Measurements from ENCODE around the gene TMEM175.

TMEM175 gene

DNA sequence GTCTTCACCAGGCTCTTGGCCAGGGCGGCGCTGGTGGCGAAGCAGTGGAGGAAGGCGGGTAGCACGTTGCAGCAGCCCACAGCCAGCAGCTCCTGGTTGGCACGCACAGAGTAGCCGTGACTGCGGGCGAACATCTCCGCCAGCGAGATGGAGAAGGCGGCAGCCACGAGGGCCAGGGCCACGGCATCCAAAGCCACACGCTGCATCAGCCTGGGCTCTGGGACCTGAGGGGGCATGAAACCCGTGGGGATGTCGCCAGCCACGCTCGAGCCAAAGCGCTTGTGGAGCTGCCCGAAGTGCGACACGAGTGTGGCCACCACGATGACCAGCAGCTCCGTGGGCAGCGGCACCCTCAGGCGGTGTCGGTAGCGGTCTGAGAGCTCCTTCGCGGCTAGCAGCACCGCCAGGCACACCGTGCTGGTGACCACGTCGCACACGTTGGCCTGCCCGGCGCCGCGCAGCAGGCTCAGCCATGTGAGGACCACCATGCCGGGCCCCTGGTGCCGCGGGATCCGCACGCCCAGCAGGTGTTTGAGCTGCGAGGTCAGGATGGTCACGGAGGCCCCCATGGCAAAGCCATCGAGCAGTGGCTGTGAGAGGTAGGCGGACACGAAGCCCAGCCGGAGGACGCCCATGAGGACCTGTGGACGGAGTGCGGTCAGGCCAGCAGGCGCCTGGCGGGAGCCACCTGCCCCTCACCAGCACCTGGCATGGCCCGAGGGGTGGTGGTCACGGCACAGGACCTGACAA lies 57.6 kb downstream of the TMEM175 start:
- no peaks in the 10 kb centered on the region for H3K27me3 ChIP-seq (replicated peaks; ENCODE audit: control insufficient read depth, insufficient read depth, low read length)
- TF ChIP-seq, protein P1, sequence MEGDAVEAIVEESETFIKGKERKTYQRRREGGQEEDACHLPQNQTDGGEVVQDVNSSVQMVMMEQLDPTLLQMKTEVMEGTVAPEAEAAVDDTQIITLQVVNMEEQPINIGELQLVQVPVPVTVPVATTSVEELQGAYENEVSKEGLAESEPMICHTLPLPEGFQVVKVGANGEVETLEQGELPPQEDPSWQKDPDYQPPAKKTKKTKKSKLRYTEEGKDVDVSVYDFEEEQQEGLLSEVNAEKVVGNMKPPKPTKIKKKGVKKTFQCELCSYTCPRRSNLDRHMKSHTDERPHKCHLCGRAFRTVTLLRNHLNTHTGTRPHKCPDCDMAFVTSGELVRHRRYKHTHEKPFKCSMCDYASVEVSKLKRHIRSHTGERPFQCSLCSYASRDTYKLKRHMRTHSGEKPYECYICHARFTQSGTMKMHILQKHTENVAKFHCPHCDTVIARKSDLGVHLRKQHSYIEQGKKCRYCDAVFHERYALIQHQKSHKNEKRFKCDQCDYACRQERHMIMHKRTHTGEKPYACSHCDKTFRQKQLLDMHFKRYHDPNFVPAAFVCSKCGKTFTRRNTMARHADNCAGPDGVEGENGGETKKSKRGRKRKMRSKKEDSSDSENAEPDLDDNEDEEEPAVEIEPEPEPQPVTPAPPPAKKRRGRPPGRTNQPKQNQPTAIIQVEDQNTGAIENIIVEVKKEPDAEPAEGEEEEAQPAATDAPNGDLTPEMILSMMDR (IDR thresholded peaks at IDR 0.05; ENCODE audit: insufficient read depth, low read length, poor library complexity, severe bottlenecking): no peak
- H3K4me3 ChIP-seq (replicated peaks; ENCODE audit: low read depth, low read length): no peak overlapping the region
- no peak for DNase-seq (ENCODE audit: extremely low read depth, insufficient read length)
- H3K36me3 ChIP-seq (ENCODE audit: control insufficient read depth, insufficient read depth, low read length): no peaks in the 10 kb centered on the region; the same call in none of the 2 replicates

DNA sequence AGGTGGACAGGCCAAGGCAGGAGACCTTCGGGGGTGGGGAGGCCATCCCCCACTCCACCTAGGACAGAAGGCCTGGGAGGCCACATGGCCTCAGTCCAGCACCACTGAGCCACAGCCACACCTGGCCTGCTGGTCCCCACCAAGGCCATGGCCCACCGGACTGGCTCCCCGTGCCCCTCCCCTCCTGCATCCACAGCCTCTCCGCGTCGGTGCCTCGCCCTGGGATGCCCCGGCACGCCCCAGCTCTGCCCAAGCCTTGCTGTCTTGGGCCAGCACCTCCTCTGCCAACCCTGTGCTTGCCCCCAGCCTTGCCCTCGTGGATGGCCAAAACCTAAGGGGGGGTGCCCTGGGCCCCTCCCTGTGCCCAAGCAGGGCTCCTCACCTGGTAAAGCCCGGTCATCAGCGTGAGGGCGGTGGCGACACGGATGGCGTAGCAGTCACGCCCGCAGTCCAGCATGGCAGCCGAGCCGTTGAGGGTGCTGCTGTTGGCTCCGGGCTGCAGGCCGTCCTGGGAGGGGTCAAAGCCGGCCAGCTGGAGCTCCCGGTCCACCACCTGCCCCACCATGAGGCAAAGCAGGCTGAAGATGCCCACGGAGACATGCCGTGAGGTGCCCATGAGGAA lies 58.6 kb downstream of the TMEM175 start:
- no peak for DNase-seq (ENCODE audit: extremely low read depth, insufficient read length)
- TF ChIP-seq, protein P1 (IDR thresholded peaks at IDR 0.05; ENCODE audit: insufficient read depth, low read length, poor library complexity, severe bottlenecking): no peak
- H3K4me3 ChIP-seq (replicated peaks; ENCODE audit: low read depth, low read length): no peak overlapping the region

DNA sequence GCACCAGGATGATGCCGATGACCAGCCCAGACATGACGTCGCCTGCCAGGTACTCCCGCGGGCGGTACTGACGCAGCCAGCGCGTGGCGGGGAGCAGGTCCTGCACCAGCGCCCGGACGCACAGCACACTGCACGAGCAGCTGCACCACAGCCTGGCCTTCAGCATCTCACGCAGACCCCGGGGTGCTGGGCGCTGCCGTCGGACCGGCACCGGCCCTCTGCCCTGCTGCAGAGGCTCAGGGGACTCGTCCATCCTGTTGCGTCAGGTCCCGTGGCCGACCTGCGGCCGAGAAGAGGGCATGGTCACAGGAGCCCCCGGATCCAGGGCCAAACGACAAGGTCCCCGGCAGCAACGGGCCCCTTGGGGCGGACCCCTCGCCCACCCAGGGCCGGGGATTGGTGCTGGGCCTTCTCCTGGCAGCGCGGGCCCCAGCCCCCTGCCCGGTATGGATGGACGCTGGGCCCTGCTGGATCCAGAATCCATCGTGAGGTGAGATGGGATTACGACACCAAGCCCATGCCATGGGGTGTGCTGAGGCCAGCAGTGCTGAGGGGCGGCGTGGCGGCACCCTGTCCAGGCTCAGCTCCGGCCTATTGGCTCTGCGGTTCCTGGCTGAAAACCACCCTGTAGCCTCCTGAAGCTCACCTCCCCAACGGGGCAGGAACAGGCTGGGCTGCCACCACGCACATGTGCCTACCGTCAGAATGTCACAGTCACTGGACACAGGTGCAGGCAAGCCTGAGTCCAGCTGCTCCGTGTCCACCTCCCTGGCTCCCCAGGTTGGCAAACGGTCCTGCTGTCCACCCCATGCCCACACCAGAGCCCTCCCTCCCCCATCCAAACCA lies 59.4 kb downstream of the TMEM175 start:
- H3K4me3 ChIP-seq (replicated peaks; ENCODE audit: low read depth, low read length): no peak overlapping the region
- no peak for DNase-seq (ENCODE audit: extremely low read depth, insufficient read length)
- TF ChIP-seq, protein P1 (IDR thresholded peaks at IDR 0.05; ENCODE audit: insufficient read depth, low read length, poor library complexity, severe bottlenecking): no peak
- H3K36me3 ChIP-seq (ENCODE audit: control insufficient read depth, insufficient read depth, low read length): no peaks in the 10 kb centered on the region; the same call in none of the 2 replicates
- H3K27me3 ChIP-seq (replicated peaks; ENCODE audit: control insufficient read depth, insufficient read depth, low read length): no peaks in the 10 kb centered on the region; the same call in 1 of the 2 replicates

More for the DNA sequence above, 58.6 kb downstream of the TMEM175 start:
- H3K36me3 ChIP-seq (ENCODE audit: control insufficient read depth, insufficient read depth, low read length): no peaks in the 10 kb centered on the region; the same call in none of the 2 replicates
- H3K27me3 ChIP-seq (replicated peaks; ENCODE audit: control insufficient read depth, insufficient read depth, low read length): no peaks in the 10 kb centered on the region

DNA sequence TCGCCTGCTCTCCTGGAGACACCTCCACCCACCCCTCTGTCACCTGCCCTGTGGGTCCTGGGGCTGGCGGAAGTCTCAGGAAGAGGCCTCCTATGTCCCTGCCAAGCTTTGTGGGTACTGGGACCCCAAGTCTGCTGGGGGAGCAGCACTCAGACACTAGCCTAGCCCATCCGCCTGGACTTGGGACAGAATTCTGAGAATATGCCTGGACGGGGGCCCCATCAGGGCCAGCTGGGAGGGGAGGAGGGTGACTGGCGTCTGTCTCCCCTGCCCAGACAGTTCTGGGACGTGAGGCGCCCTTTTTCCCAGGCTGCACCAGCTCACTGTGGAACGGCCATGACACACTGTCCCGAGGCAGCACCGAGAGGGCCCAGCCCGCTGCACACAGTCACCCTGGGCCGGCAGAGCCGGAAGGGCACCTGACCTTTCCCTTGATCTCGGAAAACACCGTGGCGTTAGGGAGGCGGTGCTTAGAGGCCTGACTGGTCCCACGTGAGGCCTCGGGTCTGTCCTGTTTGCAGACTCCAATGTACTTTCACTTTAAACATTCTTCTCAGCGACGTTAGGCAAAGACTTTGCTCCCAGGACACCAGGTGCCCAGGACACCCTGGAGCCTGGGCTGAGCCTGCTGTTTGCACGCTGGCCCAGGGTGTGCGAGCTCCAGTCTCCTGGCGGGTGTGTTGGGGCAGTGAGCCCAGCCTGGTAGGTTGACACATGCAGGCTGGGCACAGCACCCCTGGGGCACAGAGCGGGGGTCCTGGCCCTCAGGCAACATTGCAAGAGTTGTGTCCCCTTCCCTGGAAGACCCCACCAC lies 60.2 kb downstream of the TMEM175 start:
- Histone ChIP-seq H3K4me3 (replicated peaks; ENCODE audit: low read depth, low read length) (peak overlapping the region; percentile 28; the same call in 1 of the 2 replicates), H3K27me3 (replicated peaks; ENCODE audit: control insufficient read depth, insufficient read depth, low read length) (no peaks in the 10 kb centered on the region; the same call in 1 of the 2 replicates), H3K36me3 (ENCODE audit: control insufficient read depth, insufficient read depth, low read length) (no peaks in the 10 kb centered on the region; the same call in none of the 2 replicates)
- TF ChIP-seq, protein P1 (IDR thresholded peaks at IDR 0.05; ENCODE audit: insufficient read depth, low read length, poor library complexity, severe bottlenecking): no peak
- no peak for DNase-seq (ENCODE audit: extremely low read depth, insufficient read length)

Data from GM06990 (cell line).